ENCODE measurements around the gene KTN1.

KTN1 gene

GRCh38 chr14:55671641-55672040 is 91.6 kb downstream of the KTN1 start:
- no peaks in the 10 kb centered on the region for H3K4me1 ChIP-seq (ENCODE audit: control insufficient read depth, insufficient read depth, low read length)
- H3K36me3 ChIP-seq (ENCODE audit: control insufficient read depth, insufficient read depth, low read length), result no peaks in the 10 kb centered on the region
- H3K27me3 ChIP-seq (ENCODE audit: control insufficient read depth, insufficient read depth, low read length), result no peaks in the 10 kb centered on the region
- no peak overlapping the region for H3K9ac ChIP-seq (ENCODE audit: low read length)
- no peak overlapping the region for H3K27ac ChIP-seq (ENCODE audit: low read depth, low read length)
- no peak overlapping the region for H3K4me3 ChIP-seq (ENCODE audit: low read length)

- H3K4me3 ChIP-seq (ENCODE audit: low read length), result no peak overlapping the region
- H3K27me3 ChIP-seq (ENCODE audit: control insufficient read depth, insufficient read depth, low read length), result no peaks in the 10 kb centered on the region
- H3K9ac ChIP-seq (ENCODE audit: low read length), result no peak overlapping the region
- H3K4me1 ChIP-seq (ENCODE audit: control insufficient read depth, insufficient read depth, low read length), result no peaks in the 10 kb centered on the region
- H3K27ac ChIP-seq (ENCODE audit: low read depth, low read length), result no peak overlapping the region
- no peaks in the 10 kb centered on the region for H3K36me3 ChIP-seq (ENCODE audit: control insufficient read depth, insufficient read depth, low read length)
Observed at GRCh38 chr14:55673048-55673447, 93.0 kb downstream of the KTN1 start.

DNA sequence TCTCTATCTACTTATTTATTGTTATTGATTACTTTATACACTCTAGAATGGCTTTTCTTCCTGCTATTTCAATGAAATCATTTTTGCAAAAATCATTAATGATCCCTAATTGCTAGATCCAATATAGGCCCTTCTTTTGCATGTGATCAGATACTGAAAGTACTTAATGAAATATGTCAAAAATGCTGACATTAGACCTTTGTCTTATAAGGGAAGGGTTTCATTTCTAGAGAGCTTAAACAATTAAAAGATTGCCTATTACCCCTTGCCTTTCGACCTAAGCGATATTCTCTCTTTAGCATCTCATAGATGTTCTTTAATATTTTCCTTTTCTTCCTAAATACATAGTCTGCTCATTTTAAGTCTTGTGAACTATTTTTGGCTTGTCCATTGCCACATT is 101.1 kb downstream of the KTN1 start:
- Histone ChIP-seq H3K27me3 (ENCODE audit: control insufficient read depth, insufficient read depth, low read length) (no peaks in the 10 kb centered on the region), H3K27ac (ENCODE audit: low read depth, low read length) (no peak overlapping the region), H3K36me3 (ENCODE audit: control insufficient read depth, insufficient read depth, low read length) (peaks cover 4% of the 10 kb centered on the region), H3K9ac (ENCODE audit: low read length) (no peak overlapping the region), H3K4me1 (ENCODE audit: control insufficient read depth, insufficient read depth, low read length) (no peaks in the 10 kb centered on the region), H3K4me3 (ENCODE audit: low read length) (no peak overlapping the region)

DNA sequence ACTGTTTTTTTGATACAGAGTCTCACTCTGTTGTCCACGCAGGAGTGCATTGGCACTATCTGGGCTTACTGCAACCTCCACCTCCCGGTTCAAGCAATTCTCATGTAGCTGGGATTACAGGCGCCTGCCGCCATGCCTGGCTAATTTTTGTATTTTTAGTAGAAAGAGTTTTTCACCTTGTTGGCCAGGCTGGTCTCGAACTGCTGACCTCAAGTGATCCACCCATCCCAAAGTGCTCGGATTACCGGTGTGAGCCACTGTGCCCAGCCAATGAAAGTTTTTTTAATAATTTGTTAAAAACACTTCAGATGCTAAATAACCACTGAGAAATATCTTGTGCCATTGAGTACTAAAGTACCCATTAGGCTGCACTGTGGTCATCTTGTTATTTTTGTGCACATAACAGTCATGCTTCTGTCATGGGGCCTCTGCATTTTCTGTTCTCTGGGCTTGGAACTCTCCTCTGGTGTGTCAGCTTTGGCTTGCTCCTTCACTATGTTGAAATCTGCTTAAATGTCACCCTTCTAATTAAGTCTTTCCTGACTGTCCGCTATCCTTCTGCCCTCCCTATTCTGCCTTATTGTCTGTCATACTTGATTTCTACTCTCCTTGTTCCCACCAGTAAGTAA is 105.1 kb downstream of the KTN1 start:
- Histone ChIP-seq H3K36me3 (ENCODE audit: control insufficient read depth, insufficient read depth, low read length) (no peaks in the 10 kb centered on the region), H3K9ac (ENCODE audit: low read length) (no peak overlapping the region), H3K4me3 (ENCODE audit: low read length) (no peak overlapping the region), H3K27me3 (ENCODE audit: control insufficient read depth, insufficient read depth, low read length) (no peaks in the 10 kb centered on the region), H3K27ac (ENCODE audit: low read depth, low read length) (no peak overlapping the region), H3K4me1 (ENCODE audit: control insufficient read depth, insufficient read depth, low read length) (no peaks in the 10 kb centered on the region)

DNA sequence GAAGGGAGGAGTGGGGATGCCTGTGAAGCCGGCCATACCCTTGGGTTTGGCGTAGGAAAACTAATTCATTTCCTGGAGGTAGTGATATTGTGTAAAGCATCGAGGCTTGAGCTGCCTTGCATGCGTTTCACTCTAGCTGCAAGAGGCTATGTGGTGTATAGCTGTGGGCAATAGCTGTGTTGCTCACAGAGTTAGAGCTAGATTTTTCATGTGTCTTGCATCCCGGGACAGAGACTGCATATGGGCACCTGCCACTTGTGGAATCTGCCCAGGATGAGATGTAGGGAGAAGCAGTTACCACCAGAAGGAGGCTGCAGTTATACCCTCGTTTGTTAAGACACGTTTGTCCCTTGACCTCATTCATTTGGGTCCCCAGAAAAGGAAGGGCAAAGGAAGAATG is 106.7 kb downstream of the KTN1 start:
- Histone ChIP-seq H3K9ac (ENCODE audit: low read length) (no peak overlapping the region), H3K36me3 (ENCODE audit: control insufficient read depth, insufficient read depth, low read length) (no peaks in the 10 kb centered on the region), H3K4me3 (ENCODE audit: low read length) (no peak overlapping the region), H3K27ac (ENCODE audit: low read depth, low read length) (no peak overlapping the region), H3K27me3 (ENCODE audit: control insufficient read depth, insufficient read depth, low read length) (no peaks in the 10 kb centered on the region), H3K4me1 (ENCODE audit: control insufficient read depth, insufficient read depth, low read length) (no peaks in the 10 kb centered on the region)

DNA sequence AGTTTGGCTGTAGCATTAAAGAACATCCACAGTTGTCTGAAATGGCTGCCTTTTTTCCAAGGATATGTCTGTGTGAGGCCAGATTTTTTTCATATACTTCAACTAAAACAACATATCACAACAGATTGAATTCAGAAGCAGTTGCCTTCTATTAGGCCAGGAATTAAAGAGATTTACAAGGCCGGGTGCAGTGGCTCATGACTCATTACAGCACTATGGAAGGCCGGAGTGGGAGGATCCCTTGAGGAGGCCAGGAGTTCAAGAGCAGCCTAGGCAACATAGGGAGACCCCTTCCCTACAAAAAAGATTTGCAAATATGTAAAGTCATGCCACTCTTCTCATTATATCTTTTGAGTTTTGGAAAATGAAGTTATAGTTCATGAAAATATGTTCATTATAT is 108.6 kb downstream of the KTN1 start:
- Histone ChIP-seq H3K9ac (ENCODE audit: low read length) (no peak overlapping the region), H3K36me3 (ENCODE audit: control insufficient read depth, insufficient read depth, low read length) (no peaks in the 10 kb centered on the region), H3K27ac (ENCODE audit: low read depth, low read length) (no peak overlapping the region), H3K4me1 (ENCODE audit: control insufficient read depth, insufficient read depth, low read length) (no peaks in the 10 kb centered on the region), H3K27me3 (ENCODE audit: control insufficient read depth, insufficient read depth, low read length) (no peaks in the 10 kb centered on the region), H3K4me3 (ENCODE audit: low read length) (no peak overlapping the region)

DNA sequence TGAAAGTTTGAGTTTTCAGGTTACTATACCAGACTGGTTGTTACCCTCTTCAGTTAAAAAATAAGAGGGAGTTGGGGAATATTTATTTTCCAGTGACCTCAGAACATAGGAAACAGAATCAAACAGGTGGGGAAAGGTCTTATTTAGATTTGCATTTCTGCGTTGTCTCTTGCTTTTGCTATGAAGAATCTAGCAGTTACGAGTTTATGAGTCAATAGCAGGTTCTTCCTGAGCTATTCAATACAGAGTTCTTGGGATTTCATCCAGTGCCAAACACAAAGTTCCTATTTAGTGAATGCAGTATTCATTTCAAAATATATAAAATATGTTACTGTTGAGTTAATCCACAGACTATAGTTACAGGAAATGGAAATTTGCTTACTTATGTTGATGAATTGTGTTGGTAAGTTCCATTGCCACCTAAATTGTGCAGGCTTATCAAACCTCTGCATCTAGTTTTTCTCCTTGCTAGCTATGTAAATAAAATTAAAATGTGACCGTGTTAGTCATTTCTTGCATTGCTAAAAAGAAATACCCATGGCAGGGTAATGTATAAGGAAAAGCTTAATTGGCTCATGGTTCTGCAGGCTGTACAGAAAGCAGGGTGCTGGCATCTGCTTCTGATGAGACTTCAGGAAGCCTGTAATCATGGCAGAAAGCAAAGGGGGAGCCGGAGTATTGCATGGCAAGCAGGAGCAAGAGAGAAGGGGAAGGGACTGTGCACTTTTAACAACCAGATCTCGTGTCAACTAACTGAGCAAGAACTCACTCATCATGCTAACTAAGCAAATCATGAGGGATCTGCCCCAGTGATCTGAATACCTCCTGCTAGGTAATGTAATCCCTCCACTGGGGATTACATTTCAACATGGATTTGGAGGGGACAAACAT is 110.2 kb downstream of the KTN1 start:
- Histone ChIP-seq H3K27me3 (ENCODE audit: control insufficient read depth, insufficient read depth, low read length) (no peaks in the 10 kb centered on the region), H3K27ac (ENCODE audit: low read depth, low read length) (no peak overlapping the region), H3K9ac (ENCODE audit: low read length) (no peak overlapping the region), H3K4me3 (ENCODE audit: low read length) (no peak overlapping the region), H3K36me3 (ENCODE audit: control insufficient read depth, insufficient read depth, low read length) (no peaks in the 10 kb centered on the region), H3K4me1 (ENCODE audit: control insufficient read depth, insufficient read depth, low read length) (no peaks in the 10 kb centered on the region)

- no peaks in the 10 kb centered on the region for H3K4me1 ChIP-seq (ENCODE audit: control insufficient read depth, insufficient read depth, low read length)
- no peaks in the 10 kb centered on the region for H3K36me3 ChIP-seq (ENCODE audit: control insufficient read depth, insufficient read depth, low read length)
- H3K9ac ChIP-seq (ENCODE audit: low read length), result no peak overlapping the region
- H3K27ac ChIP-seq (ENCODE audit: low read depth, low read length), result no peak overlapping the region
- no peaks in the 10 kb centered on the region for H3K27me3 ChIP-seq (ENCODE audit: control insufficient read depth, insufficient read depth, low read length)
- H3K4me3 ChIP-seq (ENCODE audit: low read length), result no peak overlapping the region
Observed at GRCh38 chr14:55691659-55692058, 111.7 kb downstream of the KTN1 start.

DNA sequence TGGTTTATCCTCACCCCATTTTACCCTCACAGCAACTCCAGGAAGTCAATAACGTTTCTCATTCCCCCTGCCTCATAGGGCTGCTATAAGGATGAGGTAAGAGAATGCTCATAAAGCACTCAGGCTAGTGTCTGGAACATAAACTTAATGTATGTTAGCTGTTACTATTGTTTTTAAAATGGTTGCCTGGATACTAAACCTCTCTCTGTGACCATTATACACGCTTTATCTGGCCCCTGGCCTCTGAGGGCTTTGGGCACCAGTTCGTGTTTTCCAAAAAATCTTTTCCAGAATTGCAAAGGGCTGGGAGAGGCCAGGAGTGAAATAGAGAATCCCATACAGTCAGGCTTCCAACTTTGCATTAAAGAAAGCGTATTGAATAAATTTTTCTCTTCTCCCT is 113.9 kb downstream of the KTN1 start:
- Histone ChIP-seq H3K27me3 (ENCODE audit: control insufficient read depth, insufficient read depth, low read length) (no peaks in the 10 kb centered on the region), H3K4me3 (ENCODE audit: low read length) (no peak overlapping the region), H3K36me3 (ENCODE audit: control insufficient read depth, insufficient read depth, low read length) (no peaks in the 10 kb centered on the region), H3K9ac (ENCODE audit: low read length) (no peak overlapping the region), H3K4me1 (ENCODE audit: control insufficient read depth, insufficient read depth, low read length) (no peaks in the 10 kb centered on the region), H3K27ac (ENCODE audit: low read depth, low read length) (no peak overlapping the region)

DNA sequence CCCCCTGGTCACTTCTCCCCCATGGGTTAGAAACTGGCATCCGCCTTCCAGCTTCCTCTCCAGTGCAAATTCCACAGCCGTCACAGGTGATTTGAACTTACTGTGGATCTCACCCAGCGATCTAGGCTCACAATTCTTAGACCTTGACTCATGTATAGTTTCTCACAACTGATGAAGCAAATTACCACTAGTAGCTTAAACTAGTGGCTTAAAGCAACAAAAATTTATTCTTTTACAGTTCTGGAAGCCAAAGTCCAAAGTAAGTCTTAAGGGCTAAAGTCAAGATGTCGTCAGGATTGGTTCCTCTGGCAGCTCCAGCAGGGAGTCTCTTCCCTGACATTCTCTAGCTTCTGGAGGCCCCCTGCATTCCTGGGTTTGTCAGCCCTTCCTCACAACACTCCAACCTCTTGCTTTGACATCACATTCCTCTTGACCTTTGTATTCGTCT is 117.4 kb downstream of the KTN1 start:
- H3K4me3 ChIP-seq (ENCODE audit: low read length), result no peak overlapping the region
- H3K9ac ChIP-seq (ENCODE audit: low read length), result no peak overlapping the region
- H3K36me3 ChIP-seq (ENCODE audit: control insufficient read depth, insufficient read depth, low read length), result peaks cover 2% of the 10 kb centered on the region
- H3K4me1 ChIP-seq (ENCODE audit: control insufficient read depth, insufficient read depth, low read length), result no peaks in the 10 kb centered on the region
- H3K27me3 ChIP-seq (ENCODE audit: control insufficient read depth, insufficient read depth, low read length), result no peaks in the 10 kb centered on the region
- H3K27ac ChIP-seq (ENCODE audit: low read depth, low read length), result no peak overlapping the region

- peaks cover 2% of the 10 kb centered on the region for H3K36me3 ChIP-seq (ENCODE audit: control insufficient read depth, insufficient read depth, low read length)
- H3K4me1 ChIP-seq (ENCODE audit: control insufficient read depth, insufficient read depth, low read length), result no peaks in the 10 kb centered on the region
- no peak overlapping the region for H3K9ac ChIP-seq (ENCODE audit: low read length)
- H3K4me3 ChIP-seq (ENCODE audit: low read length), result no peak overlapping the region
- H3K27ac ChIP-seq (ENCODE audit: low read depth, low read length), result no peak overlapping the region
- H3K27me3 ChIP-seq (ENCODE audit: control insufficient read depth, insufficient read depth, low read length), result no peaks in the 10 kb centered on the region
Observed at GRCh38 chr14:55698051-55698450, 118.0 kb downstream of the KTN1 start.

DNA sequence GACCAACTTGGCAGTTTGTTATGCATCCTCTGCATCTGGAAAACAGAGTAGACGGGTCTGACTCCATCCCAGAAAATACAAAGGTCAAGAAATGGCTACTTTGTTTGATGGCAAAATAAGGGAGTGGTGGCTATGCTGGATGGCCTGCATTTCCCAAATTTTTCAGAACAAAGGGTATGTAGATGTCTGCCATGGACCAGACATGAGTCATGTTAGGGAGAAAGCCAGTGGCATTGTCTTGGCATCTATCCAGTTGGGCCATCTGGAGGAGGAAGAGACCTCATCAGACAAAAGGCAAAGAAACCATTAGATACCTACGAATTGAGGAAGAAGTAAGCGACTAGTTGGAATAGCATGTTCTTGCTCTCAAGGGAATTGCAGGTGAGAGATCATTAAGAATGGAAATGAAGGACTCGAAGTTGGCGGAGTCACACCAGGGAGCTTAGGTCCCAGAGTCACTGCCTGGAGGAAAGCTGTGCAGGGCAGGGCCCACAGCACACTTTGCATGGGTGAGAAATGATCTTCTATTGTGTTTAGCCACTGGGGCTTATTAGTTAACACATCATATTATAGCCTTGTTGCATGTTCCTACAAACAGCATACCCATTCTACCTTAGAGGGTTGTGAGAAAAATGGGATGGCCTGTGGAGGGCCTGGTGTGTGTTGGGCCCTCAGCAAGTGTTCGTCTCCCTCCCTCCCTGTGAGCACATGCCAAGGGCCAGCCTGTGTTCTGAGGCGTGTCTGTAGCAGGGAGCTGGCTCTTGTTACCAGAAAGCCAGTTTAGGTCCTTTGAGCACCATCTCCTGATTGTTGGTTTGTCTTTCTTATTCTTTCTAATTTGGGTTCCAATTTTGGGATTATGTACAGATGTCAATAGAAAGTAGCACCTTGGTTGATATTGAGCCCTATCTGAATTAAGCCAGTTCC is 119.4 kb downstream of the KTN1 start:
- H3K4me1 ChIP-seq (ENCODE audit: control insufficient read depth, insufficient read depth, low read length), result no peaks in the 10 kb centered on the region
- no peak overlapping the region for H3K4me3 ChIP-seq (ENCODE audit: low read length)
- no peak overlapping the region for H3K27ac ChIP-seq (ENCODE audit: low read depth, low read length)
- H3K9ac ChIP-seq (ENCODE audit: low read length), result no peak overlapping the region
- H3K27me3 ChIP-seq (ENCODE audit: control insufficient read depth, insufficient read depth, low read length), result no peaks in the 10 kb centered on the region
- H3K36me3 ChIP-seq (ENCODE audit: control insufficient read depth, insufficient read depth, low read length), result peaks cover 2% of the 10 kb centered on the region

All from rectal smooth muscle tissue (tissue), 1 donor.